Esophagus squamous epithelium (tissue), 4 donors: ENCODE results near the gene RETREG1.

Experiments
- CTCF ChIP-seq, 6 experiments: fragments of 450-650 bp in 4 of 6; fragments of 200-600 bp in 2 of 6; sonication (generic) in 2 of 6; IDR thresholded peaks; one replicate each; pipeline ENCODE4 v1.5.1; 2016 to 2019; ENCODE audit warnings: antibody characterized with exemption in 6 of 6, mild to moderate bottlenecking in 4 of 6, moderate library complexity in 4 of 6
- POLR2A ChIP-seq, 4 donors: fragments of 450-650 bp; IDR thresholded peaks; one replicate each; pipeline ENCODE4 v1.6.1; 2017; ENCODE audit warnings: antibody characterized with exemption in 4 of 4, mild to moderate bottlenecking in 4 of 4, moderate library complexity in 3 of 4

GRCh38 chr5:16600946-16601345 lies 15.9 kb downstream of the RETREG1 start:
- TF ChIP-seq CTCF (IDR thresholded peaks at IDR 0.05) (no peak), POLR2A (IDR thresholded peaks at IDR 0.05) (no peak)
